DND-41 (cell line): ENCODE results near the gene SEMA5A.
A peak's percentile ranks its signal among the peaks of the same experiment; 100 is the strongest.

Experiments
- ATAC-seq: fragments of 200-7000 bp; cut with Tn5 transposase; 3 replicates; pipeline ENCODE4 v1.9.1; 2021; ENCODE audit warnings: low read depth; ENCODE audit not compliant: insufficient read depth
- DNase-seq: peaks from one replicate; pipeline ENCODE4 v3.0.0-alpha.2; 2020
- H2AFZ ChIP-seq: 2 replicates; pipeline ENCODE4 v1.6.0; 2012; ENCODE audit warnings: low read depth, low read length
- H3K27ac ChIP-seq: 2 replicates; pipeline ENCODE4 v1.5.1; 2012; ENCODE audit warnings: low read length, inconsistent platforms
- H3K27me3 ChIP-seq: fragments of 200-600 bp; sonication (generic); 2 replicates; pipeline ENCODE4 v1.6.0; 2012; ENCODE audit warnings: low read length, mild to moderate bottlenecking, inconsistent platforms; ENCODE audit not compliant: insufficient read depth, poor library complexity
- H3K36me3 ChIP-seq: 2 replicates; pipeline ENCODE4 v1.5.1; 2012; ENCODE audit warnings: low read length, inconsistent platforms; ENCODE audit not compliant: insufficient read depth
- H3K4me1 ChIP-seq: 2 replicates; pipeline ENCODE4 v1.5.1; 2012; ENCODE audit warnings: mild to moderate bottlenecking, low read length; ENCODE audit not compliant: insufficient read depth
- H3K4me2 ChIP-seq: 2 replicates; pipeline ENCODE4 v1.6.0; 2012; ENCODE audit warnings: mild to moderate bottlenecking, moderate library complexity, low read length, inconsistent platforms; ENCODE audit not compliant: insufficient read depth
- H3K4me3 ChIP-seq, 2 experiments: fragments of 200-600 bp in 1 of 2; shearing (Covaris generic) in 1 of 2; 2 replicates each; pipeline ENCODE4 v1.5.1; 2012 to 2016; ENCODE audit warnings: inconsistent platforms in 2 of 2, low read length in 2 of 2, mild to moderate bottlenecking in 2 of 2, low read depth in 1 of 2, moderate library complexity in 1 of 2
- H3K79me2 ChIP-seq: 2 replicates; pipeline ENCODE4 v1.6.0; 2012; ENCODE audit warnings: low read length, inconsistent platforms; ENCODE audit not compliant: insufficient read depth
- H3K9ac ChIP-seq: 2 replicates; pipeline ENCODE4 v1.6.0; 2012; ENCODE audit warnings: low read depth, mild to moderate bottlenecking, inconsistent platforms, low read length, moderate library complexity
- H3K9me3 ChIP-seq: 2 replicates; pipeline ENCODE4 v1.5.1; 2012; ENCODE audit warnings: low read length, moderate library complexity, mild to moderate bottlenecking, inconsistent platforms; ENCODE audit not compliant: insufficient read depth, severe bottlenecking
- H4K20me1 ChIP-seq: 2 replicates; pipeline ENCODE4 v1.6.0; 2012; ENCODE audit warnings: low read length; ENCODE audit not compliant: insufficient read depth
- EZH2 ChIP-seq: IDR thresholded peaks from 3 replicates; pipeline ENCODE4 v1.6.1; 2012; ENCODE audit warnings: borderline replicate concordance, low read depth, mild to moderate bottlenecking, moderate library complexity, low read length, inconsistent platforms; ENCODE audit not compliant: severe bottlenecking
- TF ChIP-seq, protein P1 (sequence below): IDR thresholded peaks from 2 replicates; pipeline ENCODE4 v1.5.1; 2012; ENCODE audit warnings: borderline replicate concordance, low read length, moderate library complexity, mild to moderate bottlenecking; ENCODE audit not compliant: poor library complexity, severe bottlenecking; ENCODE audit errors: extremely low read depth

SEMA5A gene

DNA sequence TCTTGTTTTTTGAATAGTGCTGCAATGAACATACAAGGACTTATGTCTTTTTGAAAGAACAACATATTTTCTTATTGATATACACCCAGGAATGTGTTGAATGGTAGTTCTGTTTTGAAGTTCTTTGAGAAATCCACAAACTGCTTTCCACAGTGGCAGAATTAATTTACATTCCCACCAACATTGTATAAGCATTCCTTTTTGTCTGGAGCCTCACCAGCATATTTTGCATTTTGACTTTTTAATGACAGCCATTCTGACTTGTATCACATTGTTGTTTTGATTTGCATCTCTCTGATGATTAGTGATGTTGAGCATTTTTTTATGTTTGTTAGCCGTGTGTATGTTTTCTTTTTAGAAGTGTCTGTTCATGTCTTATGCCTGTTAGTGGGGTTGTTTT is 524.9 kb downstream of the SEMA5A start:
- no peaks in the 10 kb centered on the region for H3K79me2 ChIP-seq
- DNase-seq (no peak), ATAC-seq (no peak)
- TF ChIP-seq, protein P1, sequence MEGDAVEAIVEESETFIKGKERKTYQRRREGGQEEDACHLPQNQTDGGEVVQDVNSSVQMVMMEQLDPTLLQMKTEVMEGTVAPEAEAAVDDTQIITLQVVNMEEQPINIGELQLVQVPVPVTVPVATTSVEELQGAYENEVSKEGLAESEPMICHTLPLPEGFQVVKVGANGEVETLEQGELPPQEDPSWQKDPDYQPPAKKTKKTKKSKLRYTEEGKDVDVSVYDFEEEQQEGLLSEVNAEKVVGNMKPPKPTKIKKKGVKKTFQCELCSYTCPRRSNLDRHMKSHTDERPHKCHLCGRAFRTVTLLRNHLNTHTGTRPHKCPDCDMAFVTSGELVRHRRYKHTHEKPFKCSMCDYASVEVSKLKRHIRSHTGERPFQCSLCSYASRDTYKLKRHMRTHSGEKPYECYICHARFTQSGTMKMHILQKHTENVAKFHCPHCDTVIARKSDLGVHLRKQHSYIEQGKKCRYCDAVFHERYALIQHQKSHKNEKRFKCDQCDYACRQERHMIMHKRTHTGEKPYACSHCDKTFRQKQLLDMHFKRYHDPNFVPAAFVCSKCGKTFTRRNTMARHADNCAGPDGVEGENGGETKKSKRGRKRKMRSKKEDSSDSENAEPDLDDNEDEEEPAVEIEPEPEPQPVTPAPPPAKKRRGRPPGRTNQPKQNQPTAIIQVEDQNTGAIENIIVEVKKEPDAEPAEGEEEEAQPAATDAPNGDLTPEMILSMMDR, result no peak
- no peak for TF ChIP-seq EZH2
- peaks cover 38% of the 10 kb centered on the region for H3K9me3 ChIP-seq
- peaks cover 14% of the 10 kb centered on the region for H3K4me1 ChIP-seq
- H3K27me3 ChIP-seq, result no peaks in the 10 kb centered on the region
- H3K9ac ChIP-seq, result no peak overlapping the region
- H2AFZ ChIP-seq, result no peak overlapping the region
- no peak overlapping the region for H3K27ac ChIP-seq
- H3K4me3 ChIP-seq, result no peak overlapping the region
- H4K20me1 ChIP-seq, result no peaks in the 10 kb centered on the region
- 0 out of 2 replicates have a peak, but pooled peaks cover 4% of the 10 kb centered on the region for H3K36me3 ChIP-seq
- no peak overlapping the region for H3K4me2 ChIP-seq

DNA sequence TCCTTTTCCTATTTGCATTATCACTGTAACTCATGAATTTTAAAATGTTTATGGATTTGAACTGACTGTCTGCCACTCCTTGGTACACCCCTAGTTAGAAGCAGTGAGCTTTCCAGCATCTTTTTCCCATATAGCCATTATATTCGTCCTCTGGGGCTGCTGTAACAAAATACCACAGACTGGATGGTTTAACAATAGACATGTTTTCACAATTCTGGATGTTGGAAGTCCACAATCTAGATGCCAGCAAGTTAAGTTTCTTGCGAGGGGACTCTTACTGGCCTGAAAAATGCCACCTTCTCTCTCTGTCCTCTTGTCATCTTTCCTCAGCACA is 530.0 kb downstream of the SEMA5A start:
- Histone ChIP-seq H2AFZ (peak overlapping the region; percentile 11), H3K4me1 (peaks cover 46% of the 10 kb centered on the region), H3K9me3 (no peaks in the 10 kb centered on the region), H3K79me2 (no peaks in the 10 kb centered on the region), H4K20me1 (no peaks in the 10 kb centered on the region), H3K4me2 (peak overlapping the region; percentile 66), H3K27ac (peak overlapping the region; percentile 97), H3K4me3 (peak overlapping the region in 1 of 2 experiments; percentile 41; a peak in 2 of 4 replicates), H3K36me3 (no peaks in the 10 kb centered on the region), H3K27me3 (no peaks in the 10 kb centered on the region), H3K9ac (peak overlapping the region; percentile 54)
- ATAC-seq, result peak; percentile 54
- TF ChIP-seq EZH2, result no peak
- TF ChIP-seq, protein P1, result no peak
- no peak for DNase-seq

DNA sequence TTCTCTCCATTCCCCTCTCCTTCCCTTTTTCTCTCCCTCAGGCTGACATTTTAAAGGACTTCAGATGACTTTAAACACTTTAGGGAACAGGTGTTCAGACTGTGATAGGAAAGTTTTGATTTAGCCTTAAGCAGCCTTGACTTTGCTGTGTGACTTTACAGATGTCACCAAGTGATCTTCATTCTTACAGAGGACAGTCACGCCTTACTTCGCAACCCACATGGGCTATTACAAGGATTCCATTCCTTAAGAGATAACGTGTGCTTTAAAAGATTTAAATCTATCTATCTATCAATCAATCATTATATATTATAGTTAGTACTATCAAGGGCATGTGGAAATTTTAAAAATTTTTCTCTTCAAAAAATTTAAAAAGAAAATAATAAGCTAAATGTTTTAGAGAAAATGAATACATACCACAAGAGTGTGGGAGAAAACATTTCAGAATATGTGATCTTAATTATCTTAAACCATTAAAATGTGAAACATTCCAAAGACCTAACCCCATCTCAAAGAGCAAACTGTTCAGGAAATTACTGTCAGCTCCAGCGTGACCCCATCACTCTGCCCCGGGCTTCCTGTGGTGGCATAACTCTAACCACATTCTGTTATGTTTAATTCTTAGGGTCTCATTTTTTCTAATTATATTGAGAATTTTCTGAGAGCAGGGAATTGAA is 530.5 kb downstream of the SEMA5A start:
- Histone ChIP-seq H3K27me3 (no peaks in the 10 kb centered on the region), H3K9me3 (no peaks in the 10 kb centered on the region), H3K4me3 (peak overlapping the region in 1 of 2 experiments; percentile 41; a peak in 1 of 4 replicates), H3K79me2 (no peaks in the 10 kb centered on the region), H3K9ac (peak overlapping the region; percentile 54), H4K20me1 (no peaks in the 10 kb centered on the region), H2AFZ (peak overlapping the region; percentile 62), H3K27ac (peak overlapping the region; percentile 97), H3K4me1 (peaks cover 46% of the 10 kb centered on the region), H3K36me3 (no peaks in the 10 kb centered on the region), H3K4me2 (peak overlapping the region; percentile 66)
- ATAC-seq, result peak; percentile 88
- DNase-seq, result peak; percentile 72
- TF ChIP-seq EZH2, result no peak
- TF ChIP-seq, protein P1, result no peak
